ENCODE data around the gene CDH13.

The CDH13 gene

DNA sequence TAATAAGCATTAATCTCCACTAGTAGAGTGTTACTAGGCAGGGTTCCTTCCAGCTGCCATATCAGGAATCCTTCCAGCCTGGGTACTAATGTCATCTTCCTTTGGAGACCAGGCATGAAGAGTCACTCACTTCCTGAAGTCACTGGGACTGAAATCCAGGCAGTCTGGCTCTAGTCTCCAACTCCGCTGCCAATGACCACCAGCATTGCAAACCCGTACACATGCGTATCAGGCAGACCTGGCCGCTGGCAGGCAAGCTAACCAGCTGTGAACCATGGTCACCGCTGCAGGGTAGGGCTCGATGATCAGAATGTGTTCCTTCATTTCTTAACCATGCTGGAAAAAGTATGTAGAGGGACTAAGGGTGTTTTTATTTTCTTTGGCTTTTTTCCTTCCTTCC lies 255.5 kb downstream of the CDH13 start:
- POLR2A ChIA-PET: no interaction called here

GRCh38 chr16:82882982-82883835 lies 256.4 kb downstream of the CDH13 start:
- Histone ChIP-seq H3K9me3 (ENCODE audit: control insufficient read depth, insufficient read depth, low read depth, low read length) (no peaks in the 10 kb centered on the region), H3K36me3 (ENCODE audit: control insufficient read depth in 2 of 2, insufficient read depth in 1 of 2, low read length in 2 of 2) (no peaks in the 10 kb centered on the region), H3K4me1 (ENCODE audit: control insufficient read depth, insufficient read depth, low read length) (peaks cover 3% of the 10 kb centered on the region; the same call in 1 of the 2 replicates), H3K27ac (ENCODE audit: extremely low read depth, low read depth, low read length) (no peak overlapping the region), H3K4me3 (ENCODE audit: low read depth, low read length) (no peak overlapping the region)
- TF ChIP-seq ZNF24 (tag by site-specific recombination; IDR thresholded peaks at IDR 0.05) (no peak), ZNF138 (tag by site-specific recombination; IDR thresholded peaks at IDR 0.05; ENCODE audit: borderline replicate concordance) (no peak), ZBTB26 (tag by site-specific recombination; optimal IDR thresholded peaks at IDR 0.05) (no peak), KLF1 (tag by site-specific recombination; IDR thresholded peaks at IDR 0.05) (no peak), ZNF521 (tag by site-specific recombination; IDR thresholded peaks at IDR 0.05) (no peak), ZNF341 (tag by site-specific recombination; IDR thresholded peaks at IDR 0.05; ENCODE audit: low read depth) (no peak), ATF2 (tag by site-specific recombination; IDR thresholded peaks at IDR 0.05; ENCODE audit: low read depth) (no peak)
- CTCF ChIA-PET: interaction anchor here (0.6 kb wide), 1 partner anchor 26 kb away, joined by 3 read pairs; no protein-coding TSS in a partner anchor
- POLR2A ChIA-PET: no interaction called here

More for the DNA sequence above, 255.5 kb downstream of the CDH13 start:
- TF ChIP-seq ZSCAN16 (tag by site-specific recombination; IDR thresholded peaks at IDR 0.05) (no peak), SCRT2 (tag by site-specific recombination; IDR thresholded peaks at IDR 0.05) (no peak)
- no peaks in the 10 kb centered on the region for H3K4me1 ChIP-seq (ENCODE audit: control insufficient read depth, insufficient read depth, low read length)
- CTCF ChIA-PET: interaction anchor here (0.6 kb wide), 1 partner anchor 25 kb away, joined by 3 read pairs; no protein-coding TSS in a partner anchor
- no peaks in the 10 kb centered on the region for H3K36me3 ChIP-seq (ENCODE audit: control insufficient read depth in 2 of 2, insufficient read depth in 1 of 2, low read length in 2 of 2)
- no peak overlapping the region for H3K4me3 ChIP-seq (ENCODE audit: low read depth, low read length)
- H3K27ac ChIP-seq (ENCODE audit: extremely low read depth, low read depth, low read length): no peak overlapping the region
- H3K9me3 ChIP-seq (ENCODE audit: control insufficient read depth, insufficient read depth, low read depth, low read length): no peaks in the 10 kb centered on the region

DNA sequence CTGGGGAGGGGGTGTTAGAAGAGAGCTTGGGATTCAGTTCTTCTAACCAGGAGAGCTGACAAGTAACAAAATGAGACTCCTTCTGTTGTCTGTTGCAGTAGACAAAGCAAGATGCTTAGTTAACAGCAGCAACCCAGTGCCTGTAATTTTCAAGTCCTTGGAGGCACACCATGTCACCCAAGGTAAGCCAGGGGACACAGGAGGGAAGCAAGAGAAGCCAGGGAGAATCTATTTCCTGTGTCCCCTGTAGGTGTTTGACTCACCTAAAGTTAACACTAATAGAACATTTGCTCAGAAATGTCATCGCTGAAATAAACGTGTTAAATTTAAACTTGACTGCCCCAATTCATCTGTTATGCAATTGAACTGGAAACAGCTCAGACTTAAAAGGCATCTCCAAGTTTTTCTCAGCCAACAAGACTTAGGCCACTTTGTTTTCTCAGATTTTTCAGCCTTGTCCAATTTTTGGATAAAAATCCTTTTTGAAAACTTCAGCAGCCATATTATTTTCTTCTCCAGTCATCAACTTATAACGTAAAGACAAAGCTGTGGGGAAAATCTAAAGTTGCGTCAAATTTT lies 257.6 kb downstream of the CDH13 start:
- CTCF ChIA-PET: no interaction called here
- POLR2A ChIA-PET: no interaction called here
- no peak overlapping the region for H3K4me3 ChIP-seq (ENCODE audit: low read depth, low read length)
- TF ChIP-seq ZNF510 (tag by site-specific recombination; IDR thresholded peaks at IDR 0.05; ENCODE audit: insufficient replicate concordance) (no peak), ZNF114 (tag by site-specific recombination; IDR thresholded peaks at IDR 0.05) (no peak), ZNF544 (tag by site-specific recombination; IDR thresholded peaks at IDR 0.05) (no peak), OVOL3 (tag by site-specific recombination; IDR thresholded peaks at IDR 0.05) (no peak), ZNF184 (tag by site-specific recombination; IDR thresholded peaks at IDR 0.05) (no peak), ZNF571 (tag by site-specific recombination; IDR thresholded peaks at IDR 0.05) (no peak), ZNF24 (tag by site-specific recombination; IDR thresholded peaks at IDR 0.05) (no peak), TCF7L2 (IDR thresholded peaks at IDR 0.05; ENCODE audit: borderline replicate concordance, low read depth, low read length) (no peak), ZFP3 (tag by site-specific recombination; IDR thresholded peaks at IDR 0.05; ENCODE audit: low read depth) (no peak), ZNF311 (tag by site-specific recombination; IDR thresholded peaks at IDR 0.05; ENCODE audit: borderline replicate concordance) (no peak), ZNF521 (tag by site-specific recombination; IDR thresholded peaks at IDR 0.05) (no peak), ZNF121 (tag by site-specific recombination; IDR thresholded peaks at IDR 0.05) (no peak), KLF1 (tag by site-specific recombination; IDR thresholded peaks at IDR 0.05) (no peak)
- TF ChIP-seq, protein P1, sequence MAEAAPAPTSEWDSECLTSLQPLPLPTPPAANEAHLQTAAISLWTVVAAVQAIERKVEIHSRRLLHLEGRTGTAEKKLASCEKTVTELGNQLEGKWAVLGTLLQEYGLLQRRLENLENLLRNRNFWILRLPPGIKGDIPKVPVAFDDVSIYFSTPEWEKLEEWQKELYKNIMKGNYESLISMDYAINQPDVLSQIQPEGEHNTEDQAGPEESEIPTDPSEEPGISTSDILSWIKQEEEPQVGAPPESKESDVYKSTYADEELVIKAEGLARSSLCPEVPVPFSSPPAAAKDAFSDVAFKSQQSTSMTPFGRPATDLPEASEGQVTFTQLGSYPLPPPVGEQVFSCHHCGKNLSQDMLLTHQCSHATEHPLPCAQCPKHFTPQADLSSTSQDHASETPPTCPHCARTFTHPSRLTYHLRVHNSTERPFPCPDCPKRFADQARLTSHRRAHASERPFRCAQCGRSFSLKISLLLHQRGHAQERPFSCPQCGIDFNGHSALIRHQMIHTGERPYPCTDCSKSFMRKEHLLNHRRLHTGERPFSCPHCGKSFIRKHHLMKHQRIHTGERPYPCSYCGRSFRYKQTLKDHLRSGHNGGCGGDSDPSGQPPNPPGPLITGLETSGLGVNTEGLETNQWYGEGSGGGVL (tag by site-specific recombination; IDR thresholded peaks at IDR 0.05): no peak
- TF ChIP-seq, protein P2, sequence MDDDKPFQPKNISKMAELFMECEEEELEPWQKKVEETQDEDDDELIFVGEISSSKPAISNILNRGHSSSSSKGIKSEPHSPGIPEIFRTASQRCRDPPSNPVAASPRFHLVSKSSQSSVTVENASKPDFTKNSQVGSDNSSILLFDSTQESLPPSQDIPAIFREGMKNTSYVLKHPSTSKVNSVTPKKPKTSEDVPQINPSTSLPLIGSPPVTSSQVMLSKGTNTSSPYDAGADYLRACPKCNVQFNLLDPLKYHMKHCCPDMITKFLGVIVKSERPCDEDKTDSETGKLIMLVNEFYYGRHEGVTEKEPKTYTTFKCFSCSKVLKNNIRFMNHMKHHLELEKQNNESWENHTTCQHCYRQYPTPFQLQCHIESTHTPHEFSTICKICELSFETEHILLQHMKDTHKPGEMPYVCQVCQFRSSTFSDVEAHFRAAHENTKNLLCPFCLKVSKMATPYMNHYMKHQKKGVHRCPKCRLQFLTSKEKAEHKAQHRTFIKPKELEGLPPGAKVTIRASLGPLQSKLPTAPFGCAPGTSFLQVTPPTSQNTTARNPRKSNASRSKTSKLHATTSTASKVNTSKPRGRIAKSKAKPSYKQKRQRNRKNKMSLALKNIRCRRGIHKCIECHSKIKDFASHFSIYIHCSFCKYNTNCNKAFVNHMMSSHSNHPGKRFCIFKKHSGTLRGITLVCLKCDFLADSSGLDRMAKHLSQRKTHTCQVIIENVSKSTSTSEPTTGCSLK (tag by site-specific recombination; IDR thresholded peaks at IDR 0.05): no peak

More for the DNA sequence above, 257.6 kb downstream of the CDH13 start:
- Histone ChIP-seq H3K4me1 (ENCODE audit: control insufficient read depth, insufficient read depth, low read length) (peaks cover 9% of the 10 kb centered on the region), H3K36me3 (ENCODE audit: control insufficient read depth in 2 of 2, insufficient read depth in 1 of 2, low read length in 2 of 2) (no peaks in the 10 kb centered on the region), H3K27ac (ENCODE audit: extremely low read depth, low read depth, low read length) (no peak overlapping the region), H3K9me3 (ENCODE audit: control insufficient read depth, insufficient read depth, low read depth, low read length) (no peaks in the 10 kb centered on the region)

Data from HEK293 (cell line).